Glomerular visceral epithelial cell (primary cell): ENCODE data around the gene ZNF518B.

Experiments used
- DNase-seq: peaks from one replicate; pipeline ENCODE4 v3.0.0-alpha.2; 2016; ENCODE audit errors: extremely low spot score

The ZNF518B gene, protein sequence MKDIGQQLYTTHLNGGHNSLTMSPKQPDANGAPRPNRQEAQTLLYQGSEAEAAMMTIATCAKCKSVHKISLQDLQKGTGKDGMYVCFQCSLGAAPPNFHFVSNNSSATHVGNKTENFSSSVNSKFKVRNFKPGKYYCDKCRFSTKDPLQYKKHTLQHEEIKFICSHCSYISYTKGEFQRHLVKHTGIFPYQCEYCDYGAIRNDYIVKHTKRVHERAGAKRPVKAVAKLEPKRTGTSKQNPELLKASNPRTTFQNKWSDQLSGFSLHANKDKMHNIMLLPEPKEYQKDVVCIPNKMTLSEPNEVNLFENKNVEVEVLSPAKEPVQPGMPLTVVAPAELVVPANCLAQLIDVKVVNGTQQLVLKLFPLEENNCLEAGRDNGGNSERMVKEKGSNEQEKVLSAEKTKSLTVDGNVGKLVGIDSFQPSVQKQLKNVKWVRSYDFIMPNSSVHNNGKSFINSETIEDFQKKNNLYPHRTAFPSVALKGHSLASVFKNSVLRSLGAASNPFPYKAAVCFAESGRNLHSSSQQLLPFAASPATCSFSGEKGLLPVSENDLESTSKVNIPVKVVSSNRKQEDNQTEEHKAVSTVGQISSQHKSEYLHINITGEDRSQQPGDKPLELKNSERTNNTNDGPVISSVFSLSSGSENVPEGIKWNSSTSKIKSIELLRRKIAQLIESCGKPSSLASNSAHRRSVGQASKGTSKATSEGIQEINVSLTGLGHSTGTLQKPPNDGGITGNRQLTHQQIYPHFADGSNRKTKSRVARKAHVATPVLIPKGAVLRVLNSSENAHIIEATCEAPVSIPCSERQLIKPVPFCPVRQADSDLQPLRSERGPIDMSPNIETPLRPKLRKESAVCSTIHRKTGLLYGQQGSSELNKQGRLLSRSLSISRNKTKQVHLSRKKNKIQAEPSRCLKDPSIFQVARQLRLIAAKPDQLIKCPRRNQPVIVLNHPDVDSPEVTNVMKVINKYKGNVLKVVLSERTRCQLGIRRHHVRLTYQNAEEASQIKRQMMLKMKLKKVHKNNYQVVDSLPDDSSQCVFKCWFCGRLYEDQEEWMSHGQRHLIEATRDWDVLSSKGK

DNA sequence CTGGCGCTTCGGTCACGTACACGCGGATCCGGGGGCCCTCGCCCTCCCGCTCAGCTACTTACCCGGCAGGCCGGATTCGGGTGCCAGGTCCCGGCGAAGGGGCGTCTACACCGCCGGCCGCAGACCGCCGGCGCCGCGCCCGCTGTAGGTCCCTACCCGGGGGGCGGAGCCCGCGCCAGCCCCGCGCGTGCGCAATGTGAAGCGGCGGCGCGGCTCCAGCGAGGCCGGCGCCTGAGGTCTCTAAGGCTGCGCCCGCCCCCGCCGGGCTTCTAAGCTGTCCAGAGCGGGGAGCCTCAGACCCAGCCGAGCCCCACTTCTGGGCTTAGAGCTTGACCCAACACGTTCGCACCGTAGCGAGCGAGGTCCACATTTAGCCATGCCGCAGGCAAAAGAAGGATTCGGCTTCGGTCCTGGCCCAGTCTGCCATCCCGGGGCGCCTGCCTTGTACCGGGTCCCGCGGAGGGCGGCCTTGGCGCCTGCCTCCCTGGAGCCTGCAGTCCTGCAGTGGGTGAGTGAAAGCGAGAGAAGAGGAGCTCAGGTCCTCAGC lies at the start of gene ZNF518B:
Gene ZNF518B, minus strand, starts transcription at position 172 of the 547 bp plus-strand sequence. CDS start 11,098 bp downstream, outside the sequence.
- DNase-seq: peak; percentile 75

DNA sequence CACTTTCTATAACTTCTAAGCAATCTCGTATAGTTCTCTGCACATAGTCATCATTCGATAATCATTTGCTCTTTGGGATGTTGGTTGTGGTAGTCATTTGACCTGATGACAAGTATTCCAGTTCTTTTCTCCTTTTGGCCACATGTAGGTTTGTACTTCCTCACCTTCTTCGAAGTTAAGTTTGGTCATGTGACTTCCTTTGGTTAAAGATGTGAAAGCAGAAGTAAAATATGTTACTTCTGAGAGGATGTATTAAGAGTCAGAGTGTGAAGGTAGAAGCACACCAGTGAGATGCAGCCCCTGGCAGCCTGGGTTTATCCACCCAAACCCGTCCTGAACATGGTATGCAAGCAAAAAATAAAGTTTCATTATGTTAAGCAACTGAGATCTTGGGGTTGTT lies 48.9 kb upstream of the ZNF518B start:
- DNase-seq: no peak

DNA sequence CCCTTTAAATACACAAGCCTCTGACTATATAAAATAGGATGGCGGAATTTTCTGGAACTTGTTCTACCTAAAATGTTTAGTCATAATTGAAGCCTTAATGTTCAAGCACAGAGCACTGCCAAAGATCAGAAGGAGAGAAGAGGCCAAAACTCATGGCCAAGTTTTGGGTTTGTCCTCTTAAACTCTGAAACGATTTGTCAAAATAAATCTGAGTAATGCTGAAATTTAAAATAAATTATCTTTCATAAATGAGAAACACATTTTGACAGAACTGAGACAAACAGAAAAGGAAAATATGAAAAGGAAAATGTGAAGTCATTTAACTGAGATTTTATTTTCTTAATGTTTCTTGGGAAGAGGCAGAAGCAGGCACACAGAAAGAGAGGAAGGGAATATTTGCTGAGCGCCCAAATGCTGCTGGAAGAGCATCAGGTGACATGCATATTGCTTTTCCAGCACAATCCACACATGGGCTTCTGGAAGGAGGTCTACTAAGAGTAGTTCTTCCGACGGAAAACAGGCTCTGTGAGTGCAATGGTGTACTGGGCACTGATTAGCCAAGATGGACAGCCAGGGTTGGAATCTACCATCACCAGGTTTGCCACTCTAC lies 47.4 kb upstream of the ZNF518B start:
- DNase-seq: no peak

DNA sequence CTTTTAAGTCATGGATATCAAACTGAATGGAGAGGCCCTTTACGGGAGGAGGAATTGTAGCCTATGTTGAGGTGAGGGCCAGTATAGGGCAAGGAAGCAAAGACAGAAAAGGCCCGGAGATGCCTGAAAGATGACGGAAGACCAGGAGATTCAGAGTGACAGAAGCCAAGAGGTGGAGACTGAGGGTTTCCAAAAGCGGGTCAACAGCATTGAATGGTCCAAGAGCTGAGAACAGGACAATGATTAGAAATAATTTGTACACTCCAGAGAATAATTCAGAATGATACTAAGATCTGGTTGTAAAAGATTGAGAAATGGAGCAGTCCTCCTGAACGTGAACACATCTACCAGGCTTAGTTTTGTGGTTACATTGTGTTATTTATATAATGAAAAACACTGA lies 45.5 kb upstream of the ZNF518B start:
- DNase-seq: no peak

DNA sequence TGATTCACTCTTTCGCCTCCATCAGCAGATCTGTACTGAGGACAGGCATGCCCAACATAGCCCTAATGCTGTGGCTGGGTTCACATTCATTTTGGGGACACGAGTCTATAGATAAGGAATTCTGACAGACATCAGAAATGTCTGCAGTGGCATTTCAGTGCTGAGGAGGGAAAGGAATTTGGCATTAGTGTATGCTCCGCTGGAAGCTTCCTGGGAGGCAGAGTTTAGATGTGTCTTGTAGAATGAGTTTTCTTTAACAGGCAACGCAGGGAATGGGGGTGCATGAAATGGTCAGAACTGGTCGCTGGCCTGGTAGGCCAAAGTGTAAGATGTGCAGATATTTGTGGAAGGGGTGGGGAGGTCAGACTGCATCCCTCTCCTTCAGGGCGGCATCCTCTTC lies 43.5 kb upstream of the ZNF518B start:
- no peak for DNase-seq

DNA sequence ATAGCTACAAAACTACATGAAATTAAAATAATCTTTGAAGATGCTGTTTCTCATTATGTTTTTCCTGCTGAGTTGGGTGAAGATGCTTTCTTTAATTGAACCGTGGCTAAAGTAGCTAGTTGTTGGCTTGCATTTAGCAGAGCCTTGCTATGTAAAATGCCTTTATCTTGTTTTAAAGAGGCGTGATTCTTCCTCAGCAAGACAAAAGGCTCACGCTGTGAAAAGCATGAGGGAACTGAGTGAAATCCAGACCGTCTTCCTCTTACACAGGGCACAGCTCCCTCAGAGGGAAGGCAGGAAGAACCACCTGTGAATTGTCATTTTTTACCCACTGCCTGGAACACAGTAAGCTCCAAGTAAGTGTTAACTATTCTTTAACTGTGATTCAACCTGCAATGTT lies 39.0 kb upstream of the ZNF518B start:
- no peak for DNase-seq

DNA sequence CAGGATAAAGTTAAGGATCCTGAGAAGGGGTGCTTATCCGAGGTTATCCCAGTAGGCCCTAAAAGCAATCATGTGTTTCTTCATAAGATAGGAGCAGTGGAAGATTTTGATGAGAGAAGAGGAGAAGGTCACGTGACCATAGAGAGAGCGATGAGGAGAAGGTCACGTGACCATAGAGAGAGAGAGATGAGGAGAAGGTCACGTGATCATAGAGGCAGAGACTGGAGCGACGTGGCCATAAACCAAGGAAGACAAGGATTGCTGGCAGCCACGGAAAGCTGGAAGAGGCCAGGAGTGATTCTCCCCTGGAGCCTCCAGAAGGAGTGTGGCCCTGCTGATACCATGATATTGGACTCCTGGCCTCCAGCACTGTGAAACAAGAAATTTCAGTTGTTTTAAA lies 38.4 kb upstream of the ZNF518B start:
- DNase-seq: no peak

DNA sequence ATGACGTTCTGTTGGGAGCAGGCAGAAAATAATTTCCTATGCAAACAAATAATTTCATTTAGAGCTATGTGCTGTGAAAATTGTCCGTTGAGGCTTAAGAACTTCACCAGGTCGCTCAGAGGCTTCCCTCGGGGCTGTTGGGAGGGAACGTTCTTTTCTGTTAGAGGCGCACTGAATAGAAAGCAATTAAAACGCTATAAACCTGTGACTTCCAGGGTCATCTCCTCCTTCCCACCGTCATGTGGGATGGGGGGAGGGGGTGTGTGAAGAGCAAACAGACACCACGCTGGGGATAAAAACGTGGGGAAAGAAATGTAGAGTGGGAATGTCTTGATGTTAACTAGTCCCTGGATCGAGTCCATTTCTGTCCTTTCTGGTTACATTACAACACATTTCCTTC lies 35.2 kb upstream of the ZNF518B start:
- DNase-seq: no peak

DNA sequence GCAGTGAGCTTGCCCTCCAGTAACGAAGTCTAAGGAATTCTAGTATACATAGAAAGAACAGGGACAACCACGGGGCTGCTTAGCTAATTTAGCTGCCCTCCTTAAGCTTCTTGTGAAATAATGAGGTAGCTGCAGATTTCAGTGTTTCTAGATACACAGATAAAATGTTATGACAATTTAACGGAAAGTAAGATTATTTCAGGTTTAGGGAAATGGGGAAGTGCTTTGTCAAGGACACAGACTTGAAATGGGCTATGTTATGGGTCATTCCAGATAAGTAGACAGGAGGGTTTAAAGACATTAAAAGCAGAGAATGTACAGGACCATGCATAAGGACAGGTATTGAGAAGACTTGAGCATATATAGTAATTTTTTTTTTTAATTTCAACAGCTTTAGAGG lies 34.2 kb upstream of the ZNF518B start:
- no peak for DNase-seq

DNA sequence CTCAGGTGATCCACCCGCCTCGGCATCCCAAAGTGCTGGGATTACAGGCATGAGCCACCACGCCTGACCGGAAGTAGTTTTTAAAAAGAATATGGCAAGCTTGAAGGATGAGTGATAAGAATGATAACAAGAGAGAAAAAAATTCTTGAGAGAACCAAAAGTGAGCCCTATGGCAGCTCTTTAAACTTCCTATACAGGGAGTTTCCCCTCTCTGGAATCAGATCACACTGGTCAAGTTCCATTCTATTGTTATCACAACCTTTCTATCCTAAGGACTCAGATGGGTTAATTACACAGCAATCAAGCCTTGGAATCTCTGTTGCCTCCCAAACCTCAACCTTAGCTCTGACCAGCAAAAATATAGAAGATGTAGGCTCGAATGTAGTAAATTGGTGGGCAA lies 33.8 kb upstream of the ZNF518B start:
- DNase-seq: no peak

DNA sequence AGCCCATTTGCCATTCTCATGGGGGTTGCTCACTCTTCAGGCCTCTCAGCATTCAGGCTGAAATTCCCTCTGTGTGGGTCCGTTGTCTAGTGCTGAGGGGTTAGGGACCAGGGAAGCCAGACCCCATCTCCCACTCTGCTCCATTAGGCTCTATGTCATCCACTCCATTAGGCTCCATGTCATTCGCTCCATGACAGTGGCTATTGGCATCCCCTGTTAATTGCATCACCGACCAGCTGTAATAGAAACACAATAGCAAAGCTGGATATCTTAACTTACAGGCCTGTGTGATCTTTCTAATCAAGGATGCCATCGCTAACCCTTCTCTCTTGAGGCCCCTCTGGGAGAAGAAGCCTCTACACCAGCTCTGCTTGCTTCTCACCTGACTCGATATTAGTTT lies 25.7 kb upstream of the ZNF518B start:
- DNase-seq: no peak

DNA sequence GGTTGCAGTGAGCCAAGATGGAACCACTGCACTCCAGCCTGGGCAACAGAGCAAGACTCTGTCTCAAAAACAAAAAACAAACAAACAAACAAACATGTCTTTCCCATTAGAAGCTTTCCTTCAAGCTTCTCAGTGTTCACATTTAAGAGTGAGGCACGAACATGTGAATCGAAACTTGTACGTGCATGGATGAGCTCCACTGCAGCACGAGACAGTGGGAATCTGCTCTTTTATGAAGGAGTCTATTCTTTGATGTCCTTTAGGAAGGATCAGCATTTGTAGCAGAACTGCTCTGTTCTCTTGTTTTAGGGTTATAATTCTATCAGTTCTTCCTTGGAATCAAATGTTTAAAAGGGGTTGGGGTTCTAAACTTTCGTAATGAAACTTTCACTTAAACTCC lies 23.4 kb upstream of the ZNF518B start:
- DNase-seq: no peak

DNA sequence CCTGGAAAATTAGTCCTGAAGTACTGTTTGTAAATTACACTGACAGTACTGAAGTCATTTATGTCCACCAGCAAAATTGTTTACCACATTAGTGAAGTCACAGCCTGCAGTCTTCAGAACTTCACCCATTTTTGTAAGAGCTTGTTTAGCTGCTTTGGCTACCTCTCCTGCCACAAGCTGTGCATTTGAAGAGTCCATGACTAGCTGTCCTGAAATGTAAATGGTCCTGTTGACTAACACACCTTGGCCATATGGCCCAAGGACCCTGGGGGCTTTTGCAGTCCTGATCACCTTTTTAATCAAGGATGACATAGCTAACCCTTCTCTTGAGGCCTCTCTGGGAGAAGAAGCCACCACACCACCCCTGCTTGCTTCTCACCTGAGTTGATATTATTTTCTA lies 21.4 kb upstream of the ZNF518B start:
- DNase-seq: no peak

DNA sequence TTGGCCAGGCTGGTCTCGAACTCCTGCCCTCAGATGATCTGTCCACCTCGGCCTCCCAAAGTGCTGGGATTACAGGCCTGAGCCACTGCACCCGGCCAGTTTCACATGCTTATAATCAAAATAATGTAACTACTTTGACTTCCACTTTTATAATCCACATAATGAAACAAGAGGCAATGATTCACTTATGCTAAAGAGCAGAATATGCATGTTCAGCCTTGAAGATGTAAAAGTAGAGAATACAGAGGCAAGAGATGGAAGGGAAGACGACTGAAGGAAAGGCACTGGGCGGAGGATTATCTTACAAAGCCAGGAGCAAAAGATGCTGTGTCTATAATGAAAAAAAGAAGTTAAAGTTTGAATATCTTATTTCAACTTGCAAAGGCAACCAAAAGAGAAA lies 13.3 kb upstream of the ZNF518B start:
- DNase-seq: no peak

DNA sequence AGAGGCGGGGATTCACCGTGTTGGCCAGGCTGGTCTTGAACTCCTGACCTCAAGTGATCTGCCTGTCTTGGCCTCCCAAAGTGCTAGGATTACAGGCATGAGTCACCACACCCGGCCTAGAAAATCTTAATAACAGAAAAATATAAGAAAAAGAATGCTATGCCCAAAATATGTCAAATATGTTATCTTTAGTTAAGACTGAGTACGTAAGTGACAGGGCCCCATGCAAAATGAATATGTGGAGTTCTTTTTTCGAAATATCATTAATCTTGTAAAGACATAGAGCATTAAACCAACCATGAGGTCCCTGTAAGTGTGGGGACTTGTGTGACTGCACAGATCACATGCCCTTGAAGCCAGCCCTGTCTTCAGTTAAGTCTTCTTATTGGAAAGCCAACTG lies 8.9 kb upstream of the ZNF518B start:
- no peak for DNase-seq

DNA sequence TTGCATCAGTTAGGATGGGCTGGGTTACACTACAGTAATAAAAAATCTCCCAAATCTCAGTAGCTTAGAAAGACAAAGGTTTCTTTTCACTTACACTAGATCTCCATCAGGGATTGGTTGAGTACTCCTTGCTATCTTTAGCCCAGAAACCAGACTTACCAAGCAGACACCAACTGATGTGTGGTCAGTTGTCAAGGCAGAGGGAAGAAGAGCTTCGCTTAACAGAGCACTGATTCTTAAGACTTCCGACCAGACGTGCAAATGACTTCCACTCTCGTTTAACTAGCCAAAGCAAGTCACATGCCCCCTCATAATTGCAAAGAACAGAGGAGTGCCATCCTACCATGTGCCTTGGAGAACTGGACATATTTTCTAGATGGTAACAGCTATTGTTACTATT lies 5.7 kb upstream of the ZNF518B start:
- DNase-seq: no peak

DNA sequence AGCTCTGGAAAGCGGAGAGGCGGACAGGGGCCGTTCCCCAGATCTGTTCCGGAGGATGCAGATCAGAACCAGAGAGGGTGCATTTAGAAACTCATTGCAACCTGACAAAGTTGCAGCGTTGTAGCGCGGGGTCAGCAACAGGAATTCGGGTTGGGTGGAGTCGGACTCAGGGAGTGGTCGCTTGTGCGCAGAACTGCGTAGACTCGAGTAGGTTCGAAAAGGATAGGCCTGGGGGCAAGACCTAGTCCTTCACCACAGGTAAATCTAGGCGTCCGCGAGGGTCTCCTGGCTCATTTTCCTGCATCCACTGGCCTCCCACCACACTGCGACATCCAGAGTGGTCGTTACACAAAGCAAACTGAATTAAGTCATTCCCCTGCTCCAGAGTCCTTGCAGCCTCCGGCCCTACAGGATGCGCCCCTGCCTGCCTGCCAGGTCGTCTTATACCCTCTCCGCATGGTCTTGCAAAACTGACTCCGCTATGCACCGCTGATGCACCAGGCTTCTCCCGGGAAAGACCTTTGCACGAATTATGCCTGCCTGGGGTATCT lies 4.7 kb upstream of the ZNF518B start:
- no peak for DNase-seq

DNA sequence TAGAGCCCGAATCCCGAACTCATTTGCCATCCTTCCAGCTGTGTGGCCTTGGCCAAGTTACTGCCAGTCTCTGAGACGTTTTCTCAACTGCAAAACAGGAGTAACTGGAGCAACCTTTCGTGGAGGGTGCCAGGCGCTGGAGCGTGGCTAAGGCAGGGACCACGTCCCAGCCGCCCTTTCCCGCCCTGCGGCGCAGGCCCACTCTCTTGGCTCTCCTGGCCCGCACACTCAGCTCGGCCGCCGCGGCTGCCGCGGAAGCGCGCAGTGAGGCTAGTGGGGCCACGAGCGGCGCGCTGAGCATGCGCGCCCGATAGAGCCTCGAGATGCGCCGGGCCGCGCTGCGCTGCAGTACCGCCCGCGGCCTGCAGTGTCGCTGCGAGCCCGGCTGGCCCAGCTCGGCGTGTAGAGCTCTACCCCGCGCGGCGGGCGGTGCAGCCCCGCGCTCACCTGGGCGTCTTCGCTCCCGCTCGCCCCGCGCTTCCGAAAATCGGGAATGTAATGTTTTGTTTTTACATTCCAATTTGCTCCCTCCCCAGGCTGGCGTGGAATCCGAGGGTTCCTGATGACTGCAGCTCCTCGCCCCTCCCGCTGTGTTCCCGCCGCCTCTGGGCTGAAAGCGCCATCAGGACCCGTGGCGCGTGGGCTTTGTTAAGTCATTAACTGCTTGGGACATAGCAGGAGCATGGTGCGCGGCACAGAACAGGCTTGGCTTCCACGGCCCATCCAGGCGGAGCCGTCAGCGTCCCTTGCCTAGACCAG lies 4.0 kb upstream of the ZNF518B start:
- peak; percentile 62 for DNase-seq

DNA sequence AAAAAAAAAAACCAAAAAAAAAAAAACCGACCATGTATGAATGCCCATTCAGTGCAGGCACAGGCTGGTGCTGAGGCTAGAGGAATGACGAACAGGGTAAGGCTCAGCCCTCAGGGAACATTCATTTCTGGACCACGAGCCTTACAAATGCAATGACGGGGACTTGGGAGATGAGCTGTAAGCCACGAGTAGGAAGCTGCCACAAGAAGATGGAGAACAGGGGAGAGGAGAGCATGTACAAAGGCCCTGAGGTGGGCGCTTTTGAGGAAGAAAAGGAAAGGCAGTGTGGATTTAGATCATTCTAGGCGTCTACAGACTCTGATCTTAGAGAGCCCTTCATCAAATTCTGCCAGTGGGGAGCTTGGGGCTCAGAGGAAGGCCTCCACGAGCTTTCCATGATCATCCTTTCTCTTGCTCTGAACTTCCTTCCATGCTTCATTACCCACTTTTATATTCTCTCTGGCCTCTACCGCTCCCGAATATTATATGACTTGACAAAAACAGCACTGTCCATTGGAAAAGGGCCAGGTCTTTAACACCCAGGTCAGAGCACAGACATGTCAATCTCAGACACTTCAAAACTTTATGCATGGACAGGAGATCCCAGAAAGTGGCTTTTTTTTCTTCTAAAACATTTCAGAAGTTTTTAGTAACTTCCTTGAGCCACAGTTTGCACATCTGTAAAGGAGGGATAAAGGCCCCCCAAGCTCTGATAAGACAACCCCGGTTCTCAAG lies 3.3 kb upstream of the ZNF518B start:
- DNase-seq: no peak

DNA sequence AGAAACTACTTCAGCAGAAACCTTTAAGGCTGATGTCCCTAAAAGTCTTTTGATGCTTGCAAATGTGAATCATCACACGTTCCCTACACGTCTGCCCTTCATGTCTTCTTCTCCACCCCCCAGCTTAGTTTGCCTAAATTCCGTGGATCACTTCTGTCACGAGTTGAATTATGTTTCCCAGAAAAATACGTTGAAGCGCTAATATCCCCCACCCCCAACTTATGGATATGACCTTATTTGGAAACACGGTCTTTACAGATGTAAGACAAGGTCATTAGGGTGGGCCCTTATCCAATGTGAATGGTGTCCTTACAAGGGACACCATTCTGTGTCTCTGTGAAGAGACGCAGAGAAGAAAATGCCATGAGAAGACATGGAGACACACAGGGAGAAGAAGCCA lies 2.1 kb upstream of the ZNF518B start:
- DNase-seq: no peak
